HG03175 (cell line): ENCODE data around the gene RLN2.
"Not testable (repeated sequence)": the region's sequence is repeated elsewhere in the genome, so short reads cannot be mapped to it uniquely, and the experiment has no call there.

ENCODE experiments used
- ATAC-seq: cut with Tn5 transposase; IDR thresholded peaks from one replicate; pipeline ENCODE4 v1.9.1; 2021; ENCODE audit warnings: mild to moderate bottlenecking, moderate library complexity; ENCODE audit not compliant: unreplicated experiment

RLN2 gene

DNA sequence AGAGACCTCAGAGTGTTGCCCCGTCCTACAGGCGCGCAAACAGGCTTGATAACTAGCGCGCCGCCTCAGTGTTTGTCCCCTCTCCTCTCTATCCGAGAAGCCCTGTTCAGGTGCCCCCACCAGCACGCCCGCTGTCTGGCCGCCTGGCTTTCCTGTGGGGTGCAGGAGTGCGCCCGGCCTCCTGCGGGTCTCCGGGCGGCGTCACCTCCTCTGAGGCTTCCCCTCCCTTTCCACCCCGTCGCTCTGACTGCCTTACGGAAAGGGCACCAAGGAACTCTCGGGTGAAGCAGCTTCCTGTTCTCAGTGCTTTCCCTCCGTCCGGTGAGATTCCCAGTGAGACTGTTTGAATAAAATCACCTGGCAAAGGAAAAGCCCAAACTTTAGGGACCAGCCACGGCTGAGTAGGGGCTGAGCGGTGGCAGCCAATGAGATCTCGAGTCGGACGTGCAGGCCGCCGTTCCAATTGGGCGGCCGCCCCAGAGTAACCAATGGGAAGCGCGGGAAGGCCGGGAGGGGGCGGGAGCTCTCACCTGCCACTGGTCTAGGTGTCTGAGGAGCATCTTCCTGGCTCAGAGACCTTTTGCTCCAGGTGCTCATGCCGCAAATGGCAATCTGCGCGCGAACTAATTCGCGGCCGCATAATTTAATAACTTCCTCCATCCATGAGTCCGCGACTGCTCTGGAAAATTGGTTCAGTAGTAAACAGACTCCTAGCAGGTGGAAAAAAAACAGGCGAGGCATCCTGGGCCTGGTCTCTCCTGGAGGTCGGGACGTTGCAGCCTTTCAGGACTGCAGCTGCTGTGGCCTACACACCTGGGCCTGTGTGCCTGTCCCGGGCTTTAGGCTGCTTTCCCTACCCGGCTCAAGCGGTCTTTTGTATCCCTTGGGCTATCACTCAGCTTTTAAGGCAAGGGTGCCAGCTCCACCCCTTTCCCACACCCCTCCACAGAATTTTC is at the start of gene RLN2:
RLN2 (minus strand) TSS at position 877 of the 956 bp plus-strand sequence; CDS start at position 741, 136 bp downstream.
- peak; percentile 99 for ATAC-seq

DNA sequence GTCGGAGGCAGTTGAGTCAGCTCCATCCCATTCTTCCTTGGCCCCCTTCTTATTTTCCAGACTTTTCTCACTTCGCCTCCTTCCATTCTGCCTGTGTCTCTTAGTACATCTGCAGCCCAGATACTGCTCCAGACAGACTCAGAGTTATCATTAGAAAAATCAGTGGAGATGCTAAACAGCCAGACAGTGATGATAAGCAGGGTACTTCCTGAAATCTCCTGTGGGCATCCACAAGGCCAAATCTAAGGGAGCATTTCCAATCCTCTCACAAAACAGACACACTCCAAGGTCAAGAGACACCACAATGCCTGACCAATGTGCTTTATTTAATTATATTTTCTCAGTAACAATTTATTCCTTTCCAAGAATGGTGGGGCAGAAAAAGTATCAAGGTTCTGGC is 49.7 kb upstream of the RLN2 start:
- no peak for ATAC-seq

- no peak for ATAC-seq
These were observed 48.2 kb upstream of the RLN2 start for GRCh38 chr9:5352637-5353248.

GRCh38 chr9:5338992-5339981 is 34.8 kb upstream of the RLN2 start, which contains the start of gene RLN1:
Gene RLN1, minus strand, starts transcription at chr9:5339876. Its CDS starts 130 bp downstream, at chr9:5339746.
- ATAC-seq, result peak; percentile 99

GRCh38 chr9:5336688-5337087 is 32.2 kb upstream of the RLN2 start:
- ATAC-seq, result no peak

- not testable (repeated sequence) for ATAC-seq
These were observed 26.8 kb upstream of the RLN2 start for GRCh38 chr9:5331276-5331675.

- no peak for ATAC-seq
These were observed 22.5 kb upstream of the RLN2 start for GRCh38 chr9:5326893-5327548.

- ATAC-seq, result no peak
These were observed 21.7 kb upstream of the RLN2 start for GRCh38 chr9:5326187-5326586.

GRCh38 chr9:5321601-5322000 is 17.1 kb upstream of the RLN2 start:
- ATAC-seq, result not testable (repeated sequence)

DNA sequence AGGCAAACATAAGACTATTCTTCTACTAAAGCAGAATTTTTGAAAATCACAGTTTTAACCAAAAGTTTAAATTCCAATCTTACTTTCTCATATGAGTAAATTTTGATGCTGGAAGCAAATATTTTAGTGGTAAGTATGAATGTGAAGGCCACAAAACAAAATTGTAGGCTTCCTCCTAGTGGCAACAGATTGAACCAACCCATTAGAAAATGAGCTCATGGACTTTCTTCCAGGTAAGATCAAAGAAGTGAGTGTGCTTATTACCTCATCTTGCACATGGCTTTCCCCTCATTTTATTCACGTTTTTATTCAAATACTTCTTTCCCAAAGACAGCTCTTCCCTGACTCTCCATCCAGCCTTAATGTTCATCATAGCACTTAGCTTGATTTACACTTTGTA is 16.5 kb upstream of the RLN2 start:
- ATAC-seq, result no peak

GRCh38 chr9:5316406-5316805 is 11.9 kb upstream of the RLN2 start:
- ATAC-seq, result not testable (repeated sequence)

DNA sequence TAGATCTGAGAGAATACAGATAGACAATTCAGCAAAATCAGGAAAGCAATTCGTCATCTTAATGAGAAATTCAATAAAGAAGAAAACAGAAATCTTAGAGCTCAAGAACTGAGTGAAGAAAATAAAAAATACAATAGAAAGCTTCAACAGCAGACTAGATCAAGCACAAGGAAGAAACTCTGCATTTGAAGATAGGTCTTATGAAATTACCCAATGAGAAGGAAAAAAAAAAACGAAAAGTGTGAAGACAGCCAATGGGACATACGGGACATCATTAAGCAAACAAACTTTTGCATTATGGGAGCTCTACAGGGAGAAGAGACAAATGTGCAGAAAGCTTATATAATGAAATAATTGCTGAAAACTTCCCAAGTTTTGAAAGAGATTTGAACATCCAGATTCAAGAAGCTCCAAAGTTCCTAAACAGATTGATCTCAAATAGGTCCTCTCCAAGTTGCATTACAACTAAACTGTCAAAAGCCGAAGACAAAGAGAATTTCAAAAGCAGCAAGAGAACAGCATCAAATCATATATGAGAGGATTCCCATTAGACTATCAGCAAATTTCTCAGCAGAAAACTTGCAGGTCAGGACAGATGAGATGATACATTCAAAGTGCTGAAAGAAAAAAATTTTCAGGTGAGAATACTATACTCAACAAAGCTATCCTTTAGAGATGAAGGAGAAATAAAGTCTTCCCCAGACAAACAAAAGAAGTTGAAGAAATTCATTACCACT is 10.8 kb upstream of the RLN2 start:
- no peak for ATAC-seq

DNA sequence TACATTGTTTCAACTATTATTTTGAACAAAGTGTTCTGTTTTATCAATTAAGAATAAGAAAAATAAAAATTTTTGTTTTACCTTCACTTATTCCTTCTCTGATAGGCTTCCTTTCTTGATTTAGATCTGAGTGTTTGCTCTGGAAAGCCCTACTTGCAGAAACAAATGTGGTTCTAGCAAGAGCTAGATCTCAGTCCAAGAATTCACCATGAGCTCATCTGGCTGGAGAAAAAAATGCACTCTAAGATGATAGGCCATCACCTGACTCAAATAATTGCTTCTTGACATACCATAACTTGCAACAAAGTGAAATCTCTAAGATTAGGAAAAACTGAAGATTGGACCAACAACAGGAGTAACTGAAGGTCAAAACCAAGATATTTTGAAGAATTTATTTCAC is 6.3 kb upstream of the RLN2 start:
- no peak for ATAC-seq

- no peak for ATAC-seq
These were observed 1.2 kb upstream of the RLN2 start for GRCh38 chr9:5305741-5306140.

DNA sequence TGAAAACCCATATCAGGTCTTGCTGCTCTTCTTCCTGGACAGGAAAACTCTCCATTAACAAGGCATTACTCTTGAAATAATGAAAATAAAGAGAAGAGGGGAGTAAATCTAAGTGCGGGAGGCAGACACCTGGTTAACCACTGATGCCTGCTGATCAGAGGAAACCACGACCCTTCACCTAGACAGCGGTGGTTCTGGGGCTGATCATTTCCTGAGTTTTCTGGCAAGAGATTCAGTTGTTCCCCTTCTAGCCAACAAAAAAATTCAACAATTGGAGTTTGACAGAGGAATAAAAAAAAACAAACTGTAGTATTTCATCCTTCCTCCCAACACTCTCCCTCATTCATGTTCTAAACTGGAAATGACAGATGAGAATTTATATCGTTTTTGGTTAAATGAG is 3.0 kb downstream of the RLN2 start:
- ATAC-seq, result no peak

DNA sequence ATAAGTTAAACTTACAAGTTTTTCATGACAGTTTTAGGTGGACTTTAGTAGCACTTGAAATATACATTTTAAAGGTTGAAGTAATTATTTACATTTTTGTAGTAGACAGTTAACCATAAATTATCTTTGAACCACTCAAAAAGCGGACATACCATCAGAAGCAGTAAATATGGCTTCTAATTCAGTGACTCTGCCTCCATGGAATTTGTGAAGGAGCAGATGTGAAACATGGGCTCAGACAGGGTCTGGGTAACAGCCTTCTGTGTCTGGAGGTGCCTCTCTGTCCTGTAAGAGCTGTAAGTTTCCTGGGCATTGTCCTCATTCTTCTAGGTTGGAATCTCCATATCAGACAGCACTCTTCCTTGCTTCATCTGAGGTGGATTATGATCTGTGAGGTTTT is 12.4 kb downstream of the RLN2 start:
- ATAC-seq, result no peak

- no peak for ATAC-seq
These were observed 15.9 kb downstream of the RLN2 start for GRCh38 chr9:5288591-5288990.

GRCh38 chr9:5286262-5286661 is 18.3 kb downstream of the RLN2 start:
- ATAC-seq, result no peak

DNA sequence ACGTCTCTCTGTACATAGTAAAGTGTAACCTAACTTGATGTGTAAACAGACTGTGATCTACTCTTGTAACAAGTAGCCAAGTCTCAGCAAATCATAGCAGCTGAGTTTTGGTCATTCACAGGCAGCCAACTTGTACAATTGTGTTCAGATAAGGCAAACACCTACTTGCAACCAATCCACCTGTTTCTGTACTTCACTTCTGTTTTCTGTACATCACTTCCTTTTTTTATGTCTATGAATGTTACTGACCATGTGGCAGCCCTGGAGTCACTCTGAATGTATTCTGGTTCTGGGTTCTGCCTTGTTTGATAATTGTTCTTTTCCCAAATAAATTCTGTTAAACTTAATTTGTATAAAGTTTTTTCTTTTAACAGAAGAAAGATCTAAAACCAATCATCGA is 26.0 kb downstream of the RLN2 start:
- no peak for ATAC-seq

- ATAC-seq, result no peak
These were observed 29.7 kb downstream of the RLN2 start for GRCh38 chr9:5274770-5275169.
